Pancreas (tissue), 10 donors: ENCODE measurements around the gene PINK1. TPM values are rescaled to one million over a fixed set of nuclear protein-coding genes. Genes with fewer than 3 reads are reported as not detected.

Source experiments
- ATAC-seq, 4 donors: fragments of 200-7000 bp; cut with Tn5 transposase; one replicate each; pipeline versions ENCODE4 v1.8.0 to v1.9.1; 2020; ENCODE audit warnings: mild to moderate bottlenecking in 4 of 4, moderate library complexity in 4 of 4
- DNase-seq, 6 donors: peaks; one replicate each; pipeline ENCODE4 v3.0.0-alpha.2; 2020
- FAIRE-seq: peaks from 2 replicates; lab custom pipeline; 2012; peaks lifted over from hg19 to GRCh38; lab: Jason Lieb, UNC
- H3K27ac ChIP-seq, 4 donors: fragments of 200-600 bp; sonication (generic); 1 replicate in 3 of 4; 2 replicates in 1 of 4; pipeline versions ENCODE4 v1.5.0 to v1.8.0; 2020
- H3K27me3 ChIP-seq, 4 donors: fragments of 200-600 bp; one replicate each; pipeline ENCODE4 v1.8.0; 2021
- H3K36me3 ChIP-seq, 3 donors: fragments of 200-600 bp; sonication (generic) in 1 of 3; one replicate each; pipeline versions ENCODE4 v1.5.0 to v1.8.0; 2020 to 2021
- H3K4me1 ChIP-seq, 3 donors: fragments of 200-600 bp; one replicate each; pipeline ENCODE4 v1.8.0; 2021
- H3K4me3 ChIP-seq, 4 donors: fragments of 200-600 bp; sonication (generic) in 2 of 4; one replicate each; pipeline versions ENCODE4 v1.5.0 to v1.8.0; 2020 to 2021
- H3K9me3 ChIP-seq, 4 donors: fragments of 200-600 bp; one replicate each; pipeline ENCODE4 v1.8.0; 2021
- WGBS, 2 donors: extraction: QIAGEN DNeasy Blood & Tissue Kit; methylation state at CpG; one replicate each; pipeline ENCODE4 v1.1.7; 2013; 5-methylcytosine and 5-hydroxymethylcytosine counted together
- intact Hi-C, 3 donors: fragments of 100-400 bp; cut with DNase I; formaldehyde crosslinking; loops; one replicate each; pipeline versions ENCODE4 v1.11.1 to v1.14.2; 2022
- polyA plus RNA-seq, 2 donors: library from polyadenylated mRNA; stranded (reverse); fragments of 200-250 nt; gene quantifications; one replicate each; pipeline ENCODE4 v1.2.3, GENCODE V29; 2013
- total RNA-seq, 6 donors: library from RNA; stranded (reverse); fragmentation: NEBNext Ultra II Directional in 4 of 6; extraction: Animal tissue kit (Norgen Biotek cat#: 25700) in 4 of 6; gene quantifications; one replicate each; pipeline versions ENCODE4 v1.2.1 to v1.2.4, GENCODE V29; 2021 to 2023
- TF ChIP-seq, protein P1 (sequence below), 4 donors: fragments of 200-600 bp; sonication (generic) in 3 of 4; IDR thresholded peaks; one replicate each; pipeline versions ENCODE4 v1.5.0 to v1.8.0; 2021; ENCODE audit warnings: antibody characterized with exemption in 4 of 4
- donor health status: healthy with polysubstance abuse.
- donor health status: DM: no; HTN: no; CAD: no; lungs with moderate emphysema.
- donor health status: DM: no; HTN: no; CAD: no.
- donor health status: control.
- donor health status: control.
- donor health status: Bipolar disorder and iron deficiency.
- donor health status: DM: yes; HTN: yes; CAD: no.
- donor health status: DM: no; HTN: no; CAD: no.
- donor health status: DM: no; HTN: no; CAD: no.
- donor health status: DM: yes; HTN: yes; CAD: no.

The PINK1 gene
- total and polyA plus RNA-seq, 8 donors: 15.6 to 38.0 (median 29.0) TPM

GRCh38 chr1:20641975-20642374 lies 8.7 kb downstream of the PINK1 start:
- intact Hi-C loops: no loop called here
- no peak for ATAC-seq

DNA sequence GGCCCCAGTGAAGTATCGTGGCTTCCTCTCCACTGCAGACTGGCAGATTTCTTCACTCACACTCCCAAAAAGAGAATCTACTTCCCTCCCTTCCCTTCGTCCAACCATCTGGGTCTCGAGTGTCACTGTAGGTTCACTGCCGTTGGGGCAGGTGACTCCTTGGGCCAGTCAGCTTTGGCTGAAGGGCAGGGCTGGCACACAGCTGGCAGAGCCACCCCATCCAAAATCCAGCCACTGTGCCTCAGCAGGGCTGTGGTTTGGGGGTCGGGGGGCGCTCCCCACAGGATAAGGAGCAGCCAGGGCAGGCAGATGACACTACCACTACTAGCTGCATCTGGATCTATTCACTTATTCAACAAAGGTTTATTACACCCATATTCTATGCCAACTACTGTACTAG lies 9.8 kb downstream of the PINK1 start:
- H3K4me3 ChIP-seq: no peak overlapping the region
- peaks cover 0 to 49% (median 6%) of the 10 kb centered on the region in 3 donors for H3K36me3 ChIP-seq
- intact Hi-C loops: no loop called here
- ATAC-seq (no peak), DNase-seq (no peak), FAIRE-seq (no peak)
- WGBS, 2 donors: 71 to 81% methylated on average over 6 of the region's 6 CpGs
- H3K9me3 ChIP-seq: no peaks in the 10 kb centered on the region
- no peak overlapping the region for H3K27ac ChIP-seq
- TF ChIP-seq, protein P1, sequence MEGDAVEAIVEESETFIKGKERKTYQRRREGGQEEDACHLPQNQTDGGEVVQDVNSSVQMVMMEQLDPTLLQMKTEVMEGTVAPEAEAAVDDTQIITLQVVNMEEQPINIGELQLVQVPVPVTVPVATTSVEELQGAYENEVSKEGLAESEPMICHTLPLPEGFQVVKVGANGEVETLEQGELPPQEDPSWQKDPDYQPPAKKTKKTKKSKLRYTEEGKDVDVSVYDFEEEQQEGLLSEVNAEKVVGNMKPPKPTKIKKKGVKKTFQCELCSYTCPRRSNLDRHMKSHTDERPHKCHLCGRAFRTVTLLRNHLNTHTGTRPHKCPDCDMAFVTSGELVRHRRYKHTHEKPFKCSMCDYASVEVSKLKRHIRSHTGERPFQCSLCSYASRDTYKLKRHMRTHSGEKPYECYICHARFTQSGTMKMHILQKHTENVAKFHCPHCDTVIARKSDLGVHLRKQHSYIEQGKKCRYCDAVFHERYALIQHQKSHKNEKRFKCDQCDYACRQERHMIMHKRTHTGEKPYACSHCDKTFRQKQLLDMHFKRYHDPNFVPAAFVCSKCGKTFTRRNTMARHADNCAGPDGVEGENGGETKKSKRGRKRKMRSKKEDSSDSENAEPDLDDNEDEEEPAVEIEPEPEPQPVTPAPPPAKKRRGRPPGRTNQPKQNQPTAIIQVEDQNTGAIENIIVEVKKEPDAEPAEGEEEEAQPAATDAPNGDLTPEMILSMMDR (IDR thresholded peaks at IDR 0.05): no peak
- H3K4me1 ChIP-seq: no peaks in the 10 kb centered on the region
- H3K27me3 ChIP-seq: no peaks in the 10 kb centered on the region

More at GRCh38 chr1:20641975-20642374, 8.7 kb downstream of the PINK1 start:
- no peak overlapping the region for H3K27ac ChIP-seq
- H3K9me3 ChIP-seq: no peaks in the 10 kb centered on the region
- WGBS, 2 donors: 83 to 86% methylated on average over 10 of the region's 10 CpGs
- TF ChIP-seq, protein P1 (IDR thresholded peaks at IDR 0.05): no peak
- no peaks in the 10 kb centered on the region for H3K4me1 ChIP-seq
- no peak overlapping the region for H3K4me3 ChIP-seq
- FAIRE-seq (no peak), DNase-seq (no peak)
- peaks cover 0 to 56% (median 10%) of the 10 kb centered on the region in 3 donors for H3K36me3 ChIP-seq
- H3K27me3 ChIP-seq: no peaks in the 10 kb centered on the region

GRCh38 chr1:20644416-20644815 lies 11.2 kb downstream of the PINK1 start:
- no peaks in the 10 kb centered on the region for H3K9me3 ChIP-seq
- H3K36me3 ChIP-seq: peaks cover 0 to 50% (median 0%) of the 10 kb centered on the region in 3 donors
- 92 to 93% methylated on average over 13 of the region's 13 CpGs for WGBS, 2 donors
- ATAC-seq (no peak), DNase-seq (no peak), FAIRE-seq (no peak)
- no peak overlapping the region for H3K4me3 ChIP-seq
- intact Hi-C loops: no loop called here
- TF ChIP-seq, protein P1 (IDR thresholded peaks at IDR 0.05): no peak
- no peak overlapping the region for H3K27ac ChIP-seq
- H3K4me1 ChIP-seq: no peaks in the 10 kb centered on the region
- no peaks in the 10 kb centered on the region for H3K27me3 ChIP-seq

DNA sequence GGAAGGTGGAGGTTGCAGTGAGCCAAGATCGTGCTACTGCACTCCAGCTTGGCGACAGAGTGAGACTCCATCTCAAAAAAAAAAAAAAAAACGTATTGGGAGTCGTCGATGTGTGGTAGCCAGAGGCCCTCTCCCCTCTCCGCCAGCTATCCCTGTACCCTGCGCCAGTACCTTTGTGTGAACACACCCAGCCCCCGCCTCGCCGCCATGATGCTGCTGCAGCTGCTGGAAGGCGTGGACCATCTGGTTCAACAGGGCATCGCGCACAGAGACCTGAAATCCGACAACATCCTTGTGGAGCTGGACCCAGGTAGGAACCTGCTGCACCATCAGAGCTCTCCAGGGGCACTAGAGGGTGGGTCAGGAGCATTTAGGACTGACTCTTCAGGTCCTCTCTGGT lies 12.2 kb downstream of the PINK1 start:
- Histone ChIP-seq H3K4me3 (no peak overlapping the region), H3K36me3 (peaks cover 0 to 54% (median 3%) of the 10 kb centered on the region in 3 donors), H3K27me3 (no peaks in the 10 kb centered on the region), H3K4me1 (no peaks in the 10 kb centered on the region), H3K9me3 (no peaks in the 10 kb centered on the region), H3K27ac (no peak overlapping the region)
- DNase-seq (no peak), FAIRE-seq (no peak), ATAC-seq (no peak)
- intact Hi-C loops: no loop called here
- TF ChIP-seq, protein P1 (IDR thresholded peaks at IDR 0.05): no peak
- WGBS, 2 donors: 81 to 85% methylated on average over 13 to 14 of the region's 14 CpGs

- Histone ChIP-seq H3K4me3 (no peak overlapping the region), H3K9me3 (no peaks in the 10 kb centered on the region), H3K4me1 (no peaks in the 10 kb centered on the region), H3K36me3 (peaks cover 10 to 70% (median 21%) of the 10 kb centered on the region in 3 donors), H3K27me3 (no peaks in the 10 kb centered on the region), H3K27ac (no peak overlapping the region)
- intact Hi-C loops: no loop called here
- no peak for ATAC-seq
- no peak for DNase-seq
- no peak for FAIRE-seq
- WGBS, 2 donors: 88 to 90% methylated on average over 13 of the region's 13 CpGs
- TF ChIP-seq, protein P1 (IDR thresholded peaks at IDR 0.05): no peak
Observed at GRCh38 chr1:20648438-20648837, 15.2 kb downstream of the PINK1 start.
